PC-3 (cell line): ENCODE results near the gene DMD. TPM values are rescaled to one million over a fixed set of nuclear protein-coding genes. Genes with fewer than 3 reads are reported as not detected.

Source experiments
- ATAC-seq: fragments of 200-7000 bp; cut with Tn5 transposase; 2 replicates; pipeline ENCODE4 v1.9.1; 2020; ENCODE audit warnings: mild to moderate bottlenecking, moderate library complexity
- BruUV-seq: library from RNA; stranded (reverse); fragments of 400-500 nt; replicated peaks from 2 replicates; lab custom pipeline; 2021; lab: Mats Ljungman, UMichigan
- CTCF ChIA-PET: fragments of 300-600 bp; sonication (Branson Sonifier 250); formaldehyde crosslinking; loops from one replicate; lab custom pipeline; 2022; ENCODE audit warnings: antibody characterized with exemption; lab: Charles Lee
- POLR2A ChIA-PET: fragments of 300-600 bp; sonication (Branson Sonifier 250); formaldehyde crosslinking; loops from one replicate; lab custom pipeline; 2022; ENCODE audit warnings: antibody characterized with exemption; ENCODE audit not compliant: unreplicated experiment; lab: Charles Lee
- DNase-seq: peaks from one replicate; pipeline ENCODE4 v3.0.0-alpha.2; 2015
- H2AFZ ChIP-seq: fragments of 300-600 bp; sonication (generic); 2 replicates; pipeline ENCODE4 v1.6.0; 2016; ENCODE audit warnings: antibody characterized with exemption, low read length
- H3F3A ChIP-seq: fragments of 300-600 bp; sonication (generic); one replicate; pipeline ENCODE4 v1.6.0; 2017; ENCODE audit warnings: antibody characterized with exemption, low read length, control low read depth, mild to moderate bottlenecking; ENCODE audit not compliant: unreplicated experiment
- H3K27ac ChIP-seq: fragments of 300-600 bp; sonication (generic); 2 replicates; pipeline ENCODE4 v1.5.1; 2016; ENCODE audit warnings: mild to moderate bottlenecking, low read length
- H3K27me3 ChIP-seq: fragments of 300-600 bp; sonication (generic); 2 replicates; pipeline ENCODE4 v1.6.1; 2016; ENCODE audit warnings: low read length, mixed read lengths
- H3K36me3 ChIP-seq: fragments of 300-600 bp; sonication (generic); 2 replicates; pipeline ENCODE4 v1.6.1; 2016; ENCODE audit warnings: low read depth, mixed run types, low read length, mixed read lengths
- H3K4me1 ChIP-seq: fragments of 300-600 bp; sonication (generic); 2 replicates; pipeline ENCODE4 v1.5.1; 2016; ENCODE audit warnings: low read length; ENCODE audit not compliant: insufficient read depth
- H3K4me2 ChIP-seq: fragments of 300-600 bp; sonication (generic); 2 replicates; pipeline ENCODE4 v1.6.0; 2016; ENCODE audit warnings: low read length
- H3K4me3 ChIP-seq: fragments of 300-600 bp; sonication (generic); 2 replicates; pipeline ENCODE4 v1.5.1; 2016; ENCODE audit warnings: mild to moderate bottlenecking, low read length, mixed read lengths
- H3K79me2 ChIP-seq: fragments of 300-600 bp; sonication (generic); 2 replicates; pipeline ENCODE4 v1.6.1; 2017; ENCODE audit warnings: low read length, mixed read lengths
- H3K9ac ChIP-seq: fragments of 300-600 bp; sonication (generic); 2 replicates; pipeline ENCODE4 v1.6.0; 2016; ENCODE audit warnings: mild to moderate bottlenecking, low read length
- H3K9me2 ChIP-seq: fragments of 300-600 bp; sonication (generic); replicated peaks from 2 replicates; pipeline ENCODE4 v1.6.1; 2016; ENCODE audit warnings: mixed run types, low read length, mixed read lengths
- H3K9me3 ChIP-seq: fragments of 300-600 bp; sonication (generic); 2 replicates; pipeline ENCODE4 v1.6.1; 2016; ENCODE audit warnings: low read length, mixed read lengths
- H4K20me1 ChIP-seq: fragments of 300-600 bp; sonication (generic); 2 replicates; pipeline ENCODE4 v1.6.1; 2016; ENCODE audit warnings: low read length, mixed read lengths
- CTCF ChIP-seq: fragments of 300-600 bp; sonication (generic); conservative IDR thresholded peaks from 2 replicates; pipeline ENCODE4 v1.5.1; 2017; ENCODE audit warnings: antibody characterized with exemption, low read depth, mild to moderate bottlenecking, low read length
- EZH2 ChIP-seq: fragments of 300-600 bp; sonication (generic); IDR thresholded peaks from one replicate; pipeline ENCODE4 v1.6.1; 2017; ENCODE audit warnings: antibody characterized with exemption, mild to moderate bottlenecking, low read length; ENCODE audit not compliant: unreplicated experiment
- EZH2phosphoT487 ChIP-seq: fragments of 300-600 bp; sonication (generic); IDR thresholded peaks from 2 replicates; pipeline ENCODE4 v1.6.1; 2018; ENCODE audit warnings: mild to moderate bottlenecking, antibody characterized with exemption, low read length, borderline replicate concordance
- intact Hi-C: fragments of 100-400 bp; cut with micrococcal nuclease; formaldehyde crosslinking; loops from 2 replicates; pipeline ENCODE4 v1.9.0; 2023
- total RNA-seq: library from RNA; depleted of rRNA; stranded (reverse); fragments of >200 nt; gene quantifications from 2 replicates; pipeline ENCODE4 v1.2.3, GENCODE V29; 2014

Gene DMD
- total RNA-seq, 1 experiment from 2014 or later = not detected

- Histone ChIP-seq H3K9ac (no peak overlapping the region), H3K36me3 (no peaks in the 10 kb centered on the region), H3K9me2 (no peaks in the 10 kb centered on the region), H3K27me3 (no peaks in the 10 kb centered on the region), H3K79me2 (no peaks in the 10 kb centered on the region), H3F3A (no peaks in the 10 kb centered on the region), H2AFZ (no peak overlapping the region), H4K20me1 (no peaks in the 10 kb centered on the region), H3K9me3 (no peaks in the 10 kb centered on the region), H3K4me3 (no peak overlapping the region), H3K4me2 (no peak overlapping the region), H3K4me1 (no peaks in the 10 kb centered on the region), H3K27ac (no peak overlapping the region)
- DNase-seq (no peak), ATAC-seq (no peak)
- intact Hi-C loops = no loop called here
- ChIA-PET POLR2A (no interaction called here), CTCF (no interaction called here)
- no peak for TF ChIP-seq EZH2phosphoT487
- no peak for TF ChIP-seq EZH2
- no peak for TF ChIP-seq CTCF
- BruUV-seq = no TSS peak
Measured at GRCh38 chrX:31200430-31200829, 2010.9 kb downstream of the DMD start.

- ChIA-PET CTCF (no interaction called here), POLR2A (no interaction called here)
- BruUV-seq = no TSS peak
Measured at GRCh38 chrX:31199840-31200114, 2011.6 kb downstream of the DMD start.

More at GRCh38 chrX:31199840-31200114, 2011.6 kb downstream of the DMD start:
- H3K9ac ChIP-seq = no peak overlapping the region
- DNase-seq (no peak), ATAC-seq (no peak)
- H3K4me1 ChIP-seq = no peaks in the 10 kb centered on the region
- H3K9me3 ChIP-seq = no peaks in the 10 kb centered on the region
- H3K36me3 ChIP-seq = no peaks in the 10 kb centered on the region
- H3K79me2 ChIP-seq = no peaks in the 10 kb centered on the region
- H3K27me3 ChIP-seq = no peaks in the 10 kb centered on the region
- H2AFZ ChIP-seq = no peak overlapping the region
- no peaks in the 10 kb centered on the region for H4K20me1 ChIP-seq
- H3F3A ChIP-seq = no peaks in the 10 kb centered on the region
- H3K4me3 ChIP-seq = no peak overlapping the region
- H3K9me2 ChIP-seq = no peaks in the 10 kb centered on the region
- no peak overlapping the region for H3K4me2 ChIP-seq
- intact Hi-C loops = no loop called here
- TF ChIP-seq EZH2 (no peak), EZH2phosphoT487 (no peak), CTCF (no peak)
- H3K27ac ChIP-seq = no peak overlapping the region
